Pancreas (tissue), 10 donors: ENCODE results near the gene TNXB. TPM values are rescaled to one million over a fixed set of nuclear protein-coding genes. Genes with fewer than 3 reads are reported as not detected.

Source experiments
- ATAC-seq, 4 donors: fragments of 200-7000 bp; cut with Tn5 transposase; one replicate each; pipeline versions ENCODE4 v1.8.0 to v1.9.1; 2020; ENCODE audit warnings: mild to moderate bottlenecking in 4 of 4, moderate library complexity in 4 of 4
- DNase-seq, 6 donors: peaks; one replicate each; pipeline ENCODE4 v3.0.0-alpha.2; 2020
- FAIRE-seq: peaks from 2 replicates; lab custom pipeline; 2012; peaks lifted over from hg19 to GRCh38; lab: Jason Lieb, UNC
- H3K27ac ChIP-seq, 4 donors: fragments of 200-600 bp; sonication (generic); 1 replicate in 3 of 4; 2 replicates in 1 of 4; pipeline versions ENCODE4 v1.5.0 to v1.8.0; 2020
- H3K27me3 ChIP-seq, 4 donors: fragments of 200-600 bp; one replicate each; pipeline ENCODE4 v1.8.0; 2021
- H3K36me3 ChIP-seq, 3 donors: fragments of 200-600 bp; sonication (generic) in 1 of 3; one replicate each; pipeline versions ENCODE4 v1.5.0 to v1.8.0; 2020 to 2021
- H3K4me1 ChIP-seq, 3 donors: fragments of 200-600 bp; one replicate each; pipeline ENCODE4 v1.8.0; 2021
- H3K4me3 ChIP-seq, 4 donors: fragments of 200-600 bp; sonication (generic) in 2 of 4; one replicate each; pipeline versions ENCODE4 v1.5.0 to v1.8.0; 2020 to 2021
- H3K9me3 ChIP-seq, 4 donors: fragments of 200-600 bp; one replicate each; pipeline ENCODE4 v1.8.0; 2021
- CTCF ChIP-seq, 4 donors: fragments of 200-600 bp; sonication (generic) in 3 of 4; IDR thresholded peaks; one replicate each; pipeline versions ENCODE4 v1.5.0 to v1.8.0; 2021; ENCODE audit warnings: antibody characterized with exemption in 4 of 4
- WGBS, 2 donors: extraction: QIAGEN DNeasy Blood & Tissue Kit; methylation state at CpG; one replicate each; pipeline ENCODE4 v1.1.7; 2013; 5-methylcytosine and 5-hydroxymethylcytosine counted together
- intact Hi-C, 3 donors: fragments of 100-400 bp; cut with DNase I; formaldehyde crosslinking; loops; one replicate each; pipeline versions ENCODE4 v1.11.1 to v1.14.2; 2022
- polyA plus RNA-seq, 2 donors: library from polyadenylated mRNA; stranded (reverse); fragments of 200-250 nt; gene quantifications; one replicate each; pipeline ENCODE4 v1.2.3, GENCODE V29; 2013
- total RNA-seq, 6 donors: library from RNA; stranded (reverse); fragmentation: NEBNext Ultra II Directional in 4 of 6; extraction: Animal tissue kit (Norgen Biotek cat#: 25700) in 4 of 6; gene quantifications; one replicate each; pipeline versions ENCODE4 v1.2.1 to v1.2.4, GENCODE V29; 2021 to 2023
- donor health status: healthy with polysubstance abuse.
- donor health status: DM: no; HTN: no; CAD: no; lungs with moderate emphysema.
- donor health status: DM: no; HTN: no; CAD: no.
- donor health status: control.
- donor health status: control.
- donor health status: Bipolar disorder and iron deficiency.
- donor health status: DM: yes; HTN: yes; CAD: no.
- donor health status: DM: no; HTN: no; CAD: no.
- donor health status: DM: no; HTN: no; CAD: no.
- donor health status: DM: yes; HTN: yes; CAD: no.

The TNXB gene
- total and polyA plus RNA-seq, 8 donors: 5.2 to 18.6 (median 9.9) TPM

- Histone ChIP-seq H3K9me3 (no peaks in the 10 kb centered on the region), H3K36me3 (peaks cover 0 to 46% (median 20%) of the 10 kb centered on the region in 3 donors), H3K4me1 (peaks cover 0 to 10% (median 0%) of the 10 kb centered on the region in 3 donors), H3K4me3 (no peak overlapping the region), H3K27ac (no peak overlapping the region), H3K27me3 (no peaks in the 10 kb centered on the region)
- intact Hi-C loops: loop anchor here in 1 of 3 donors (10.0 kb wide), 1 partner anchor 48 kb away; the partner anchor contains the start of gene EGFL8
- FAIRE-seq: no peak
- no peak for DNase-seq
- 91 to 95% methylated on average over 7 of the region's 7 CpGs for WGBS, 2 donors
- no peak for TF ChIP-seq CTCF (IDR thresholded peaks at IDR 0.05)
- no peak for ATAC-seq
Observed at GRCh38 chr6:32116674-32117073, 7.5 kb upstream of the TNXB start.

GRCh38 chr6:32115623-32116022 is 6.5 kb upstream of the TNXB start:
- Histone ChIP-seq H3K4me1 (peaks cover 0 to 10% (median 0%) of the 10 kb centered on the region in 3 donors), H3K27ac (no peak overlapping the region), H3K27me3 (no peaks in the 10 kb centered on the region), H3K36me3 (peaks cover 0 to 38% (median 9%) of the 10 kb centered on the region in 3 donors), H3K9me3 (no peaks in the 10 kb centered on the region), H3K4me3 (no peak overlapping the region)
- TF ChIP-seq CTCF (IDR thresholded peaks at IDR 0.05): no peak
- DNase-seq: peak in 1 of 6 donors; percentile 51
- no peak for ATAC-seq
- WGBS, 2 donors: 86 to 94% methylated on average over 6 of the region's 6 CpGs
- FAIRE-seq: no peak
- intact Hi-C loops: loop anchor here in 1 of 3 donors (10.0 kb wide), 1 partner anchor 49 kb away; the partner anchor contains the start of gene EGFL8

GRCh38 chr6:32114796-32115195 is 5.7 kb upstream of the TNXB start:
- no peak for ATAC-seq
- no peak for TF ChIP-seq CTCF (IDR thresholded peaks at IDR 0.05)
- no peaks in the 10 kb centered on the region for H3K27me3 ChIP-seq
- DNase-seq: no peak
- H3K9me3 ChIP-seq: no peaks in the 10 kb centered on the region
- WGBS, 2 donors: 90 to 91% methylated on average over 8 of the region's 8 CpGs
- no peak overlapping the region for H3K27ac ChIP-seq
- H3K4me3 ChIP-seq: no peak overlapping the region
- intact Hi-C loops: loop anchor here in 1 of 3 donors (10.0 kb wide), 1 partner anchor 50 kb away; the partner anchor contains the start of gene EGFL8
- no peak for FAIRE-seq
- peaks cover 0 to 10% (median 0%) of the 10 kb centered on the region in 3 donors for H3K4me1 ChIP-seq
- peaks cover 0 to 30% (median 4%) of the 10 kb centered on the region in 3 donors for H3K36me3 ChIP-seq

GRCh38 chr6:32113386-32114352 is 4.5 kb upstream of the TNXB start:
- no peak for TF ChIP-seq CTCF (IDR thresholded peaks at IDR 0.05)
- Histone ChIP-seq H3K36me3 (peaks cover 0 to 29% (median 4%) of the 10 kb centered on the region in 3 donors), H3K9me3 (no peaks in the 10 kb centered on the region), H3K27ac (no peak overlapping the region), H3K4me1 (peaks cover 0 to 5% (median 0%) of the 10 kb centered on the region in 3 donors), H3K4me3 (no peak overlapping the region), H3K27me3 (no peaks in the 10 kb centered on the region)
- FAIRE-seq (no peak), DNase-seq (peak in 5 of 6 donors; percentile 60 to 76 (median 68)), ATAC-seq (peak; percentile 35 to 69 (median 64))
- intact Hi-C loops: loop anchor here in 1 of 3 donors (10.0 kb wide), 1 partner anchor 51 kb away; the partner anchor contains the start of gene EGFL8
- 55 to 66% methylated on average over 9 of the region's 9 CpGs for WGBS, 2 donors
